ENCODE measurements around the gene LRRC56.
A peak's percentile ranks its signal among the peaks of the same experiment; 100 is the strongest.

The LRRC56 gene

GRCh38 chr11:575996-576768, 38.9 kb downstream of the LRRC56 start, which contains the start of gene PHRF1:
TSS of gene PHRF1 (plus strand) at chr11:576470. CDS start at chr11:581513, 5,043 bp downstream.
- no peak for TF ChIP-seq CTCF (IDR thresholded peaks at IDR 0.05; ENCODE audit: borderline replicate concordance, insufficient read depth, low read depth, low read length)

GRCh38 chr11:576811-577610, 39.7 kb downstream of the LRRC56 start:
- H3K4me3 ChIP-seq (ENCODE audit: low read depth, low read length), result peak overlapping the region; percentile 95
- no peak for TF ChIP-seq CTCF (IDR thresholded peaks at IDR 0.05; ENCODE audit: borderline replicate concordance, insufficient read depth, low read depth, low read length)

More at GRCh38 chr11:575996-576768, 38.9 kb downstream of the LRRC56 start, which contains the start of gene PHRF1:
- peak within 1 kb of the TSS; percentile 95 for H3K4me3 ChIP-seq (ENCODE audit: low read depth, low read length)

GRCh38 chr11:577611-577894, 40.2 kb downstream of the LRRC56 start:
- no peak for TF ChIP-seq CTCF (IDR thresholded peaks at IDR 0.05; ENCODE audit: borderline replicate concordance, insufficient read depth, low read depth, low read length)
- peak overlapping the region; percentile 95 for H3K4me3 ChIP-seq (ENCODE audit: low read depth, low read length)

GRCh38 chr11:578276-579035, 41.1 kb downstream of the LRRC56 start:
- no peak for TF ChIP-seq CTCF (IDR thresholded peaks at IDR 0.05; ENCODE audit: borderline replicate concordance, insufficient read depth, low read depth, low read length)
- no peak overlapping the region for H3K4me3 ChIP-seq (ENCODE audit: low read depth, low read length)

- H3K4me3 ChIP-seq (ENCODE audit: low read depth, low read length), result no peak overlapping the region
- TF ChIP-seq CTCF (IDR thresholded peaks at IDR 0.05; ENCODE audit: borderline replicate concordance, insufficient read depth, low read depth, low read length), result no peak
These were observed 42.7 kb downstream of the LRRC56 start for GRCh38 chr11:579830-580601.

GRCh38 chr11:581342-581741, 44.0 kb downstream of the LRRC56 start:
- TF ChIP-seq CTCF (IDR thresholded peaks at IDR 0.05; ENCODE audit: borderline replicate concordance, insufficient read depth, low read depth, low read length), result no peak
- no peak overlapping the region for H3K4me3 ChIP-seq (ENCODE audit: low read depth, low read length)

Measured in GM12875 (cell line).